GM19035 (cell line): ENCODE measurements around the gene TAS1R1.
"Not testable (repeated sequence)": the region's sequence is repeated elsewhere in the genome, so short reads cannot be mapped to it uniquely, and the experiment has no call there.

Experiments
- ATAC-seq: cut with Tn5 transposase; IDR thresholded peaks from one replicate; pipeline ENCODE4 v1.9.1; 2021; ENCODE audit not compliant: unreplicated experiment

The TAS1R1 gene

DNA sequence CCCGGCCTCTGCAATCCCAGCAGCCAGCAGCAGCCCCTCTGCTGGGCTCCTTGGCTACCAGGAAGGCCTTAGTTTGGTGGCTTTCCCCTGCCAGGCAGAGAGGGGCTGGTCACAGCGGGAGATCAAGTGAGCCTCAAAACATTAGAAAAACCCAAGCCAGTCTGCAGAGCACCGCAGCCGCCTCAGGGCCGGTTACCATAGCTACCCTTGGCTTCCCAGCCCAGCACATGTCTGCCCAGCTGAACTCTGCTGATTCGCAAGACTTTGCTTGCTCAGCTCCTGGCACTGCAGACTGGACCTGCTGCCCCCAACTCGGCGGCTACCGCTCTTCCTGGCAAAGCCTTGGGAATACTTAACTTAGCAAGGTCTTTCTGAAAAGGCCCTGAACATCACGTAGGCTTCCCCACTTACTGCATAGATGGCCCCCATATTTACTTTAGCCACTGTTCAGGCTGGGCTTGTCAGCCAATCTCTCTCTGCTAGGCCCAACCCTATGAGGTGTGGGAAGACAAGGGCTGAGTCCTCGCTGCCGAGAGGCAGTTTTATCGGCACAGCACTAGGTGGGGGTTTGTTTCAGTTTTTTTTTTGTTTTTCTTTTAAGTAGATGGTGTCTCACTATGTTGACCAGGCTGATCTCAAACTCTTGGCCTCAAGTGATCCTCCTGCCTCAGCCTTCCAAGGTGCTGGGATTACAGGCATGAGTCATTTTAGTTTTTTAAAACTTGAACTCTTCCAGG, 35.0 kb upstream of the TAS1R1 start:
- ATAC-seq = no peak

DNA sequence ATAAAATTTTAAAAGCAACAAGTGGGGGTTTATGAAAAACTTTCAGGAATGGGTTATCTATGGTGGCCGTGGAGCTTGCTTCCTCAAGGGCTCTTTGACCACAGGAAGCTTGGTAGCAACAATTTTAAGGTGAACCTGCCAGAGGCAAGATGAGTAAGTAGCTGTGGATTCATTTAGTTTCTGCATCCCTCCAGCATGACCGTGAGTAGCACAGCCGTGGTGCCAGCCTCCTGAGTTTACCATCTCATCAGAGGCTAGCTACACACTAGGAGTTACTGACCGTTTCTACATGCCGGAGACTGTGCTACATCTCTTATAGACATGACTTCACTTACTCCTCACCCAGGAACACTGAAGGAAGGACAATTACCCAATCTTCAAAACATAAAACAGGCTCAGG, 33.6 kb upstream of the TAS1R1 start:
- no peak for ATAC-seq

DNA sequence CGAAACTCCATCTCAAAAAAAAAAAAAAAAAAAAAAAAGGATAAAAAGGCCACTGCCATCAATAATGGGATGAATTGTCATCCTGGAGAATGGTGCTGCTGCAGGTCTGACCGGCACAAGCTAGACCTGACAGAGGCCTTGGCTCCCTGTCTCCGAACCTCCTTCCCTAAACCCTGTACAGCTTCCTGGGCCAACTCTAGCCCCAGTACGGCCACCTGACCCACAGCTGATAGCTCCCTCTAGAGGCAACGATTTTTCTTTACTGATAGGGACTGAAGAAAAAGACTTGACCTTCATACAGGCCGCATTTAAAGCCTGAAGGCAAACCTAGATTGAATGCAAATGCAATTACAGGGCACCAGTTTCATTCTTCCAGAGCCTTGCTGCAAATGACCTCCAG, 31.5 kb upstream of the TAS1R1 start:
- no peak for ATAC-seq

DNA sequence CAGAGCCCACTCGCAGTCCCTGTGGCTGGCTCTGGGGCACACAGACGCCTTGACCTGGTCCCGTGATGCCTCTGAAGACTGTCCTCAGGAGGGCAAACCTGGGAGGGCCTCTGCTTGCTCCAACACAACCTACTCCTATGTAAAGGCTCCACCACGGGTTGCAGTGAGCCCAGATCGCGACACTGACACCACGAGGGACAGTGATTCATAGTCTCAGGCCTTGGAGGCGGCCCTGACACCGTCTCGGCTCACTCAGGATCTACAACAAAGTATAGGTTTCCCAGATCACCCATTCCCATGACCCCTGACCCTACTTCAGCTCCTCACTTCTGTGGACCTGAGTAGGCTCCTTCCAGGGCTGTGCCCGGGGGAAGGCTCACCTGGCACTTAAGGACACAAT, 28.8 kb upstream of the TAS1R1 start:
- ATAC-seq = no peak

DNA sequence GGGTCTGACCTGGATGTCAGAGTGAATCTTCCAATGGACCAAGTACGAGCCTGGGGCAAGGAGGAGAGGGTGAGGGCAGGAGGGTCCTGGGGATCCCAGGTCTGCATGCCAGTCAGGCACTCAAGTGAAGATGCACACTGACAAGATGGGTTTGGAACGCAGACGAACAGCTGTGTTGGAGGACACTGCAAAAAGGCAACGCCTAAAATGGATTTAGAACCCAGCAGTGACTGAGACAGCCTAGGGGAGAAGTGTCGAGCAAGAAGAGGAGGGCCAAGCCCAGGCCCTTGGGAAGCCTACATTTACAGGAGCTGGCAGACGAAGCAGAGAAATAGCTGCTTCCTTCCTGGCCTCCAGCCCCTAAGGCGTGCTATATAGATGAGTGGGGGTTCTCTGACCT, 26.6 kb upstream of the TAS1R1 start:
- ATAC-seq = no peak

DNA sequence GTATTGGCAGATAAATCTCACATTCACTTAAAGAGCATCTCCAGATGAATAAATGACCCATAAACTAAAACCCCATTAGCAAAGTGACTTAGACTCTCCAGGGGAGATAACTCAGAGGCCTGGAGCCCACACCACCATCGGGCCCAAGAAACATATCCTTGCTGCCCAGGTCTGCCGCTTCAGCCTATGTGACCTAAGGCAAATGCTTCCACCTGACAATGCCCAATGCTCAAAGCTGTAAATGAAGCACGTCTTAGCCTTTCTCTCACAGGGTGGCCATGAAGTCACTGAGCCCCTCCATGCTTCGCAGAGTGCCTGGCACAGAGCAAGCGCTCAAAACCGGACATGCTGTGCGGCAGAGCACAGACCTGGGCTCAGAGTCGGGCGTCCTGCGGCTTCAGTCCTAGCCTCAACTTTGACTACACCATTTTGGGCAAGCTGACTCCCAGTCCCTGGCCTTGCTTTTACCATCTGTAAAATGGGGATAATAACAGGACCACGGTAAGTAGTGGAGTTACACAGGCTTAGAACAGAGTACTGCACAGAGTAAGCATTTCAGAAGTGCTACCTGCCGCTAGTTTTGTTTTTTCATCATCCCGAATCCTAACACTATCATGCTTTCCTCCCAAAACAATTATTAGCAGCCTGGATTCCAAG, 24.5 kb upstream of the TAS1R1 start:
- ATAC-seq = no peak

DNA sequence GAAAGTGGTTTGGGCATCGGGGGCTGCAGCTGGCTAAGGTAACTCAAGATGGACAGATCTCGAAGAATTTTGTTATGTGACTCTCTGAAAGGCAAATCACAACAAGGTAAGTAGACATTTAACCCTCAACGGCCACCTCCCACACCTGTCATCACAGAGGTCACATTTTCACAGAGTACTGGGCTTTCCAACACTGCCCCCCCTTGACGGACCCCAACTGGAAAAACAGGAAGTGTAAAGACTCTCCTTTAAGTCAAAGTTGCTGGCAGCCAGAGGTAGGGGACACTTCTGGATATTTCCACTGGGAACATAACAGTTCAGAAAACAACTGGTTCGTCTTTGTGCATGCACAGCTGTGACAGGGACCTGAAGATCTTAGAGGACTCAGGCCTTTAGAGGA, 23.1 kb upstream of the TAS1R1 start:
- no peak for ATAC-seq

DNA sequence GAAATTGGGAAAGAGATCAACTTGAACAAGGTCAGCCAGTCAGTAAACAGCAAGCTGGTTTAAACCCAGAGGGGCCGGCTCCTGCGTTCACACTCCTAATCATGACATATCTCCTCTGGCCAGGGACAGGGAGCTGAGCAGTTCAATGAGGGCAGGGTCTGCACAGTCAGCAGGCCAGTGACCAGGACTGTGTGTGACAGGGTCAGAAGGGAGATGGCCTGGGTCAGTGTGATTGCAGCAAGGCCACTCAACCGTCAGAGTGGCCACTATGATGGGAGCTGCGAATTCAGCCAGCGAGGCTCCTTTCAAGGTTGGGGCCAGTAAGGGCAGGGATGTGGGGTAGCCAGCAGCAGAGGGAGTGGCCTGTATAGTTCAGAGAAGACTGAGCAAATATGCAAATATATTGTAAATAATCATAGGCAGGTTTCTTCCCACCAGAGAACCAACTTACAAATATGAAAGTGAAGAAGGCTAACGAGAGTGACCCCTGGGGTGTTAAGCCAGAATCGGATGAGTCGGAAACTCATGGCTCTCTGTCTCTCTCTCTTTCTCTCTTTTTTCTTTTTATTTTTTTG, 20.8 kb upstream of the TAS1R1 start:
- no peak for ATAC-seq

DNA sequence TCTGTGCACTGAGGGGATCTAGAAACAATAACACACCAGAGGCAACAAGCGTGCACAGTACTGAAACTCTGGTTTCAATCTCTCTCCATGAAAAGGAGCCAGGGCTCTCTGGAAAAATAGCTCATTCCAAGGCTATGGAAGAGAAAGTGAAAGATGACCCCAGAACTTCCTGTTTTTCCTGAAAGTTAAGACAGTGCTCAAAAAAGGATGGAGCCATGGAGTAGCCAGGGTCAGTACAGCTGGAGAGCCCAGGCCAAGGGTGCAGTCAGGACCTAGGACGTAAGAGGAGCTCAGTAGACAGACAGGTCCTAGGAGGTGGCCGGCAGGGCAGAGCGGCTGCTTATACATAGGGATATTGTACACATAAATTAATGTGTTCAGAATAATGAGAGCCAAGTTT, 19.9 kb upstream of the TAS1R1 start:
- ATAC-seq = no peak

DNA sequence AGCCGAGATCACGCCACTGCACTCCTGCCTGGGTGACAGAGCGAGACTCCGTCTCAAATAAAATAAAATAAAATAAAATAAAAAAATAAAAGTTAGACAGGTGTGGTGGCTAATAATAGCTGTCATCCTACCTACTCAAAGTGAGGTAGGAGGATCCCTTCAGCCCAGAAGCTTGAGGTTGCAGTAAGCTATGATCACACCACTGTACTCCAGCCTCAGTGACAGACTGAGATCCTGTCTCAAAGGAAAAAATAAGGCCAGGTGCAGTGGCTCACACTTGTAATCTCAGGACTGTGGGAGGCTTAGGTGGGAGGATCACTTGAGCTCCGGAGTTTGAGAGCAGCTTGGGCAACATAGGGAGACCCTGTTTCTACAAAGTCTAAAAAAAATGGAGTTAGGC, 18.8 kb upstream of the TAS1R1 start:
- no peak for ATAC-seq

DNA sequence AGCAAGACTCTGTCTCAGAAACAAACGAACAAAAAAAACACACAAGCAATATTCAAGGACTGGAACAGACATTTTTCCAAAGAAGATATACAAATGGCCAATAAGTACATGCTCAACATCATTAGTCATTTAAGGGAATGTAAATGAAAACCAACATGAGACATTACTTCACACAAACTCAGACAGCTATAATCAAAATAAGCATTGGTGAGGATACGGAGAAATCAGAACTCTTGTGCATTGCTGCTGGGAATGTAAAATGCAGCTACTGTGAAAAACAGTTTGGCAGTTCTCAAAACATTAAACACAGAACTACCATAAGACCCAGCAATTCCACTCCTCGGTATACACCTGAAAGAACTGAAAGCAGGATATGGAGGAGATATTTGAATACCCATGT, 16.2 kb upstream of the TAS1R1 start:
- no peak for ATAC-seq

DNA sequence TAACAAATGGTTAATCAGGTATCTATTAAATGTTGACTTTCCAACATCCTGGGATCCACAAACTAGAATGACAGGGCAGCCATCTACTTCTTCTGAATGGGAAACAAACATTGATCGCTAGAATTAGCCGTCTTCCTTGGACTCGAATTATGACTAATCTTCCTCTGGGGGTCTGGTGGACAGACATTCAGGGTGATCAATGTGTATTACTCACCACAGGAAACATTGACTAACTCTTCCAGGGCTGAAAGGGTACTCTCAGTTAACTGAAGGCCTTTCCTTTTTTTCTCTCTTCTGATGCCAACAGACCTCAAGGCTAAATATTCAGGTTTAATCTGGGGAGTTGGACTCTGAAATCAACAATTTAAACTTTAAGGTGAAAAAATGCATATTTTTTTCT, 10.3 kb upstream of the TAS1R1 start:
- no peak for ATAC-seq

DNA sequence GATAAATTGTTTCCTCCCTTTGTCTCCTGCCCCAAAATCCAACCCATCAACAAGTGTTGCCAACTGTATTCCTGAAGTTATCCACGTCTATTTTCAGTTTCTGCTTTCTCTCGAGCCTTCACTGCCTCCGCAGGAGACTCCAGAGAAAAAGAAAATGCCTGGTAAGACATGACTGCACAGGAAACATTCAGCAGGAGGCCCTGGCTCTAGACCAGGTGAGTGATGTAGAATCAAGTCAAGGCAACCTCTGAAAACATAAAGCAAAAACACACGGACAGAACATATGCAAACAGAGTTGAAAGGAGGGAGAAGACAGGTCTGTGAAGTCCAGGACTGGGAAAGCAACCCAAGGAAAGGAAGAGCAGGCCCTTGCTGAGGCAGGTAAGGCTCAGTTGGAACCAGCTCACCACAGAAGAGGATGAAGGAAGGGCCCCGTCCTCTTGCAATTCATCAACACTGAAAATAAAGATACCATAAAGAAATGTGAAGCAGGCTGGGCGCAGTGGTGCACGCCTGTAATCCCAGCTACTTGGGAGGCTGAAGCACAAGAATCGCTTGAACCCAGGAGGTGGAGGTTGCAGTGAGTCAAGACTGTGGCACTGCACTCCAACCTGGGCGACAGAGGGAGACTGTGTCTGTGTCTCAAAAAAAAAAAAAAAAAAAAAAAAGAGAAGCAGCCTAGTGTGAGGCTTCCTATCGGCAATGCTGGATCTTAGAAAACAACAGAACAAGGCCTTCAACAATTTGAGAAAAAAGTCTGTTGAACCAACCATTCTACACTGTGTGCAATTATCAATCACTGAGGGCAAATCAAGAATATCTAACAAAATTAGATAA, 9.6 kb upstream of the TAS1R1 start:
- no peak for ATAC-seq

DNA sequence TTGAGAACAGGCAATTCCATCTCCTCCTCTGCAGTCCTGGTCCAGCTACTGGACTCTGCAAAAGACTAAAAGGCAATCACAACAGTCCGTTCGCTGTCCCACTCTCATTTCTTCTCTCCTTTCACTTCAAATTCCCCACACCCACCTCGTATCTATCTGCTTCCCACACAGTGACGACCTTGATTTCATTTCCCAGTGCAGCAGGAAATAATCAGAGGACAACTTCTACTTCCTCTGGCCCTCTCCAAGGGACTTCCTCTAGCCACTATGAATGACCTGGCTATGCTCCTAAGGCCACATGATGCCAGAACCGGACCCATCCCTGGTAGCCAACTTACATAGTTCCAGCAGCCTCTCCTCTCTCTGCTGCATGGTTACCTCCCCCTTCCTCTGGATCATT, 8.8 kb upstream of the TAS1R1 start:
- ATAC-seq = no peak

DNA sequence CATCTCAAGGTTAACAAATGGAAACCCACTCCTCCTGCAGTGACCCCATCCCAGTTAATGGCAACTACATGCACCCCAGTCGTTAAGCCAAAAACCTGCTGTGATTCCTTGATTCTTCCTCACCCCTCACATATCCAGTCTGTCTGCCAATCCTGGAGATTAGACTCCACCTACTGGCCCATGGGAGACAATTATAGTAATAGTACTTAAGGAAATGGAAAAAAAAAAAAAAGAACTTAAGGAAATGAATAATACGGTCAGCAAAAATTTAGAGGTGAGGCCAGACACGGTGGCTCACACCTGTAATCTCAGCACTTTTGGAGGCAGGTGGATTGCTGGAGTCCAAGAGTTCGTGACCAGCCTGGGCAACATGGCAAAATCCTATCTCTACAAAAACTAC, 7.8 kb upstream of the TAS1R1 start:
- ATAC-seq = no peak

DNA sequence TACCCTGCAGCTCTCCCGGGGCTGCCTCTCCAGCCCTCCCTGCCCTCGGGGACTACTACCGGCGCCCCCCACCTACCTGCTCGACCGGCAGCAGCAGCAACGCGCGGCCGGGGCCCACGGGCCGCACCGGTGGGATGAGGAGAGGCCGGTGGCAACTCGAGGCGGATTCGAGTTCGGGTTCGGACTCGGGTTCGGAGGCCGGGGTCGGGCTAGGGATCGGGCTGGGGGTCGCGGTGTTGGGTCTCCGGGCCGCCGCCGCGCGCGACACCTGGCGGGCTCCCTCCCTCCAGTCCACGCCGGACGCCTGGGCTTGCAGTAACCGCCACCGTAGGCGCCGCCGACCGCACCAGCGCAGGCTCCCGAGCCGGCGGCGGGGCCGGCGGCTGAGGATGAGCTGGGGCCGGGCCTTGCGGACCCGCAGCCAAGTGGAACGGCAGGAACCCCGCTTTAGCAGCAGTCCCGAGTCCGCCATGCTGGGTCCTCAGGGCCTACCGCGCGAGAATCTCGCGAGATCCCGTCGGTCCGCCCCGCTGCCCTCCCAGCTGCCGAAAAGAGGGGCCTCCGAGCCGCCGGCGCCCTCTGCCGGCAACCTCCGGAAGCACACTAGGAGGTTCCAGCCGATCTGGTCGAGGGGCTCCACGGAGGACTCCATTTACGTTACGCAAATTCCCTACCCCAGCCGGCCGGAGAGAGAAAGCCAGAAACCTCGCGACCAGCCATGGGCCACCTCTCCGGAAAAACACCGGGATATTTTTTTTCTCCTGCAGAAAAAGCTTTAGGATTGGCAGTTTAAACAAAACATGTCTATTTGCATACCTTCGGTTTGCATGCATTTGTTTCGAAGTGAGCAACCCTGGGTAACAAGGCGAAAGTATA, 838 bp upstream of the TAS1R1 start, which contains the start of gene NOL9:
Gene NOL9, minus strand, starts transcription at position 483 of the 876 bp plus-strand sequence. Its CDS starts 11 bp downstream, at position 472.
- peak; percentile 92 for ATAC-seq

DNA sequence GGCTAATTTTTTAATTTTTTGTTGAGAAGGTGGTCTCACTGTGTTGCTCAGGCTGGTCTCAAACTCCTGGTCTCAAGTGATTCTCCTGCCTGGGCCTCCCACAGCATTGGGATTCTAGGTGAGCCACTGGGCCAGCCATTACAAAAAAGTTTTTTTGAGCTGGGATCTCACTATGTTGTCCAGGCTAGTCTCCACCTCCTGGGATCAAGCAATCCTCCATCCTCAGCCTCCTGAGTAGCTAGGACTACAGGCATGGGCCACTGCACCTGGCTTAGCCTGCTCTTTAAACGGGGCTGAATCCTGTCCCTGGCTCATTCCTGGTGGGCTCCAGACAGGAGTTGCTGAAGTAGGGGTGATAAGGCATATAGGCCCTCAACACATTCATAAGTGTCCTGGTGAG, 2.5 kb downstream of the TAS1R1 start:
- no peak for ATAC-seq

DNA sequence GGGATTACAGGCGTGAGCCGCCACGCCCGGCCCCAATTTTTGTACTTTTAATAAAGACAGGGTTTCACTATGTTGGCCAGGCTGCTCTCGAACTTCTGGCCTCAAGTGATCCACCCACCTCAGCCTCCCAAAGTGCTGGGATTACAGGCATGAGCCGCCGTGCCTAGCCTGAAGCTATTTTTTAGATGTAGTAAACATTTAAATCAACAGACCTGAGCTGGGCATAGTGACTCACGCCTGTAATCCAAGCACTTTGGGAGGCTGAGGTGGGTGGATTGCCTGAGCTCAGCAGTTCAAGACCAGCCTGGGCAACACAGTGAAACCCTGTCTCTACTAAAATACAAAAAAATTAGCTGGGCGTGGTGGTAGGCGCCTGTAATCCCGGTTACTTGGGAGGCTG, 4.1 kb downstream of the TAS1R1 start:
- not testable (repeated sequence) for ATAC-seq

DNA sequence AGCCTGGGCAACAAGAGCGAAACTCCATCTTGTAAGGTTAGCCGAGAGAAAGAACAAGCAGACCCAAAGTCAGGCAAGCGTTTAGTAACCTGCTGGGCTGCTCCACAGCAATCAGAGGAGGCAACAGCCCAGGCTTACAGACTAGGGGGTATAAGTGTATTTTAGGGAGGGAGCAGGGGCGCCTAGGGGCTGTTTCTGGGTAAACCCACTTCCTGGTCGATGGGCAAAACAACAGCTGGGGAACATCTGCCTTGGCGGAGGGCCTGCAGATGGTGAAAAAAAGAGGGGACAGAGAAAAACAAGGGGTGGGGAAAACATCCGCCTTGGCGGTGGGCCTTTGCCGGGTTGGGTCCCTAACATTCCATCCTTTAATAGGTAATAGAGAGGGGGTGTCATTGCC, 5.2 kb downstream of the TAS1R1 start:
- ATAC-seq = no peak

DNA sequence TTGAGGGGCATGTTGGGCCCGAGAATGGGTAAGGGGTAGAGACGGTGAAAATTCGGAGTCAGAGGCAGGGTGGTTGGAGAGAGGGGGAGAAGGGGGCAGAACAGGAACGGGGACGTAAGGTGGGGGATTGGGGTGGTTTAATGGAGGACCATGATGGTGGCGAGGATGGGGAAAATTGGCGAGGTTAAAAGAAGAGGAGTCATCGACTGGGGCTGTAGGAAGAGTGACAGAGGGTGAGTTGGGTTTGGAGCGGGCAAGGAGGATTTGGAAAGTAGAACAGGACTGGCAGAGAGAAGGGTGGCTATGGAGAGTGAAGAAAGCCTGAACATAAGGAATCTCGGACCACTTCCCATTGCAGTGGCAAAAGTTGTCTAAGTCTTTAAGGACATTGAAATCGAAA, 13.9 kb downstream of the TAS1R1 start:
- no peak for ATAC-seq

DNA sequence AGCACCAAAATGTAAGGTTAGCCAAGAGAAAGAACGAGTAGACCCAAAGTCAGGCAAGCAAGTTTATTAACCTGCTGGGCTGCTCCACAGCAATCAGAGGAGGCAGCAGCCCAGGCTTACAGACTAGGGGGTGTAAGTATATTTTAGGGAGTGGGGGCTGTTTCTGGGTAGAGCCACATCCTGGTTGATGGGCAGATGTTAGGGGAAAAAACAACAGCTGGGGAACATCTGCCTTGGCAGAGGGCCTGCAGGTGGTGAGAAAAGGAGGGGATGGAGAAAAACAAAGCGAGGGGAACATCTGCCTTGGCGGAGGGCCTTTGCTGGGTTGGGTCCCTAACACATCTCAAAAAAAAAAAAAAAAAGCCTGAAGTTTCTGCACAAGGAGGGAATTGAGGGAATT, 15.0 kb downstream of the TAS1R1 start:
- no peak for ATAC-seq
